ENCODE data around the gene ADCK2.

DNA sequence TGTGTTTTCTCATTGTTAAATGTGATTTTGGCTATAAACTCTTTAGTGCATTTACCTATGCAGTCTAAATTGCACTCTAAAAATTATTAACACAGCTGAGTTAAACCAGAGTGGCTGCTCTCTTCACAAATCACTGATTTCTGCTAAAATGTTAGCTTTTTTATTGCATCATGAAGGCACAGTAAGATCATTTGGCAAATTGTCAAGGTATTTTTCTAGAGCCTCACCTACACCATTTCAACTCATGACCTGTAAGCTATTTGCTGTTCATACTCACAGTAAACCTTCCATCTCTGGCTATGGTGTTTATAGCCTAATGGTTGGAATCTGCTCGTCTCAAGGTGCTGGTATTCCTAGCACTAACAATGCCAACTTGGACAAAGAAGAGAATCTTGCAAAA lies 49.5 kb downstream of the ADCK2 start:
- TF ChIP-seq GATA3 (IDR thresholded peaks at IDR 0.05; ENCODE audit: low read depth, low read length) = no peak
- TF ChIP-seq GATA2 (IDR thresholded peaks at IDR 0.05; ENCODE audit: low read depth, low read length) = no peak
